Measurements from ENCODE around the gene TIE1.

DNA sequence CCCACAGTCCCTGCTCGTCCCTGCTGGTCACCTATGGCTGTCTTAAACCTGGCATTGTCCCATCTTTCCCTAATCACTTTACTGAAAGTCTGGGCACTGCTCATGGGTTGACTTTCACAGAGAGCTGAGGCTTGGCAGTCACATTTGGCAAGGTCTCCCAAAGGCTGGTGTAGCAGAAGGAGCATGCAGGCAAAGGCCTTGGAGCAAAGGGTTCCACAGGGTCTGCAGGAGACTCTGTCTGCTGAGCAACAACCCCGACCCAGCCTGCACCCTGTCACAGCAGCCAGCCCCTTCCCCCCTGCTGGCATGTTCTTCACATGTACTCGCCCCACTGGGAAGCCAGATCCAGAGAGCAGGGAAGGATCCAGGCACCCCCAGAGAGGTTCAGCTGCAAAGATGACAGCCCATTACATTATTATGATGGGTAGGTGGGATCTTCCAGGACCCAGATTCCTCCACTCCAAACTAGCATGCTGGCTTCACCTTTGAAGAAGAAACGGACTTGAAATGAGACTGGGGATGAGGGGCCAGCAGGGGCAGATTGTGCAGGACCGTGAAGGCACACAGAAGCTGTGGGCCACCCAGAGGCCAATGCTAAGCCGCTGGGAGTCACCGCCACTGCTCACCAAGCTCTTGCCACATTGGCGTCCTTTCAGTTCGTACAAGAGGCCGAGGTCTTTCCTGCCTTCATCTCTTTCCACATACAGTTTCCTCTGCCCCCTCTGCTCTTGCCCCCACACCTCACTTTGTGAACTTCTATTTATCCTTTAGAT, 45.2 kb upstream of the TIE1 start:
- no peak for TF ChIP-seq EZH2 (IDR thresholded peaks at IDR 0.05; ENCODE audit: insufficient read depth, poor library complexity, severe bottlenecking)
- TF ChIP-seq EZH2phosphoT487 (IDR thresholded peaks at IDR 0.05; ENCODE audit: insufficient read depth, low read depth): no peak
